Muscle of leg (tissue), 16 donors: ENCODE data around the gene NSMCE4A. TPM values are rescaled to one million over a fixed set of nuclear protein-coding genes. Genes with fewer than 3 reads are reported as not detected.
"Not testable (repeated sequence)": the region's sequence is repeated elsewhere in the genome, so short reads cannot be mapped to it uniquely, and the experiment has no call there.

Experiments used
- DNase-seq: peaks from one replicate; pipeline ENCODE4 v3.0.0; 2013
- H3K27ac ChIP-seq: one replicate; pipeline ENCODE4 v1.5.1; 2013; ENCODE audit warnings: mild to moderate bottlenecking, low read length, control low read depth
- H3K27me3 ChIP-seq: one replicate; pipeline ENCODE4 v1.6.1; 2013; ENCODE audit warnings: low read length; ENCODE audit not compliant: control insufficient read depth, insufficient read depth
- H3K36me3 ChIP-seq: one replicate; pipeline ENCODE4 v1.6.1; 2013; ENCODE audit warnings: low read length; ENCODE audit not compliant: control insufficient read depth, insufficient read depth
- H3K4me1 ChIP-seq: one replicate; pipeline ENCODE4 v1.6.1; 2013; ENCODE audit warnings: low read length; ENCODE audit not compliant: control insufficient read depth, insufficient read depth
- H3K4me3 ChIP-seq: one replicate; pipeline ENCODE4 v1.5.1; 2013; ENCODE audit warnings: low read length, control low read depth
- H3K9me3 ChIP-seq: replicated peaks from 2 replicates; pipeline ENCODE4 v1.6.1; 2013; ENCODE audit warnings: low read depth, low read length; ENCODE audit not compliant: control insufficient read depth
- WGBS: methylation state at CpG from one replicate; pipeline ENCODE4 v1.1.5; 2013; ENCODE audit warnings: missing lambda C conversion rate; ENCODE audit not compliant: insufficient coverage; 5-methylcytosine and 5-hydroxymethylcytosine counted together
- long read RNA-seq, 11 donors: transcript quantifications; one replicate each; lab custom pipeline, GENCODE V29; 2026
- polyA plus RNA-seq, 8 donors: library from polyadenylated mRNA; unstranded; fragments of 120-200 nt; gene quantifications; one replicate each; pipeline versions ENCODE4 v1.2.1 to v1.2.3, GENCODE V29; 2013; ENCODE audit warnings: inconsistent platforms in 1 of 8, low replicate concordance in 1 of 8; ENCODE audit not compliant: insufficient read length in 8 of 8, insufficient read depth in 1 of 8
- total RNA-seq: library from RNA; stranded (reverse); fragments of 120-200 nt; gene quantifications from one replicate; pipeline ENCODE4 v1.2.4, GENCODE V29; 2013

Gene NSMCE4A, protein sequence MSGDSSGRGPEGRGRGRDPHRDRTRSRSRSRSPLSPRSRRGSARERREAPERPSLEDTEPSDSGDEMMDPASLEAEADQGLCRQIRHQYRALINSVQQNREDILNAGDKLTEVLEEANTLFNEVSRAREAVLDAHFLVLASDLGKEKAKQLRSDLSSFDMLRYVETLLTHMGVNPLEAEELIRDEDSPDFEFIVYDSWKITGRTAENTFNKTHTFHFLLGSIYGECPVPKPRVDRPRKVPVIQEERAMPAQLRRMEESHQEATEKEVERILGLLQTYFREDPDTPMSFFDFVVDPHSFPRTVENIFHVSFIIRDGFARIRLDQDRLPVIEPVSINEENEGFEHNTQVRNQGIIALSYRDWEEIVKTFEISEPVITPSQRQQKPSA
- total RNA-seq: 45.8 TPM
- 10 to 100 TPM; 34.8 to 46.6 (median 41.5) TPM for polyA plus RNA-seq
- long read RNA-seq, donor 1, transcript NSMCE4A-202 (11 exons, 1,394 nt): major isoform, 6 of 7 reads
- long read RNA-seq, donor 1, partial matches to known transcripts: 0 of 7 reads
- long read RNA-seq, donor 1, other reads (novel, unspliced or antisense): 0 of 7 reads
- long read RNA-seq, donor 2, transcript NSMCE4A-202 (11 exons, 1,394 nt): major isoform, 5 of 5 reads
- long read RNA-seq, donor 2, partial matches to known transcripts: 0 of 5 reads
- long read RNA-seq, donor 2, other reads (novel, unspliced or antisense): 0 of 5 reads
- long read RNA-seq, donor 3, transcript NSMCE4A-202 (11 exons, 1,394 nt): major isoform, 14 of 15 reads
- long read RNA-seq, donor 3, partial matches to known transcripts: 0 of 15 reads
- long read RNA-seq, donor 3, other reads (novel, unspliced or antisense): 0 of 15 reads
- long read RNA-seq, donor 4, transcript NSMCE4A-202 (11 exons, 1,394 nt): major isoform, 9 of 11 reads
- long read RNA-seq, donor 4, partial matches to known transcripts: 0 of 11 reads
- long read RNA-seq, donor 4, other reads (novel, unspliced or antisense): 0 of 11 reads
- long read RNA-seq, donor 5, transcript NSMCE4A-202 (11 exons, 1,394 nt): major isoform, 28 of 34 reads
- long read RNA-seq, donor 5, partial matches to known transcripts: 0 of 34 reads
- long read RNA-seq, donor 5, other reads (novel, unspliced or antisense): 0 of 34 reads
- long read RNA-seq, donor 6, transcript NSMCE4A-202 (11 exons, 1,394 nt): major isoform, 26 of 40 reads
- long read RNA-seq, donor 6, partial matches to known transcripts: 7 of 40 reads
- long read RNA-seq, donor 6, other reads (novel, unspliced or antisense): 0 of 40 reads
- long read RNA-seq, donor 7, transcript NSMCE4A-202 (11 exons, 1,394 nt): major isoform, 15 of 16 reads
- long read RNA-seq, donor 7, partial matches to known transcripts: 0 of 16 reads
- long read RNA-seq, donor 7, other reads (novel, unspliced or antisense): 0 of 16 reads
- long read RNA-seq, donor 8, transcript NSMCE4A-202 (11 exons, 1,394 nt): major isoform, 6 of 15 reads
- long read RNA-seq, donor 8, partial matches to known transcripts: 5 of 15 reads
- long read RNA-seq, donor 8, other reads (novel, unspliced or antisense): 0 of 15 reads
- long read RNA-seq, donor 9, transcript NSMCE4A-202 (11 exons, 1,394 nt): major isoform, 10 of 15 reads
- long read RNA-seq, donor 9, partial matches to known transcripts: 0 of 15 reads
- long read RNA-seq, donor 9, other reads (novel, unspliced or antisense): 0 of 15 reads
- long read RNA-seq, donor 10, transcript NSMCE4A-202 (11 exons, 1,394 nt): major isoform, 17 of 31 reads
- long read RNA-seq, donor 10, partial matches to known transcripts: 10 of 31 reads
- long read RNA-seq, donor 10, other reads (novel, unspliced or antisense): 0 of 31 reads
- long read RNA-seq, donor 11, transcript NSMCE4A-202 (11 exons, 1,394 nt): major isoform, 12 of 16 reads
- long read RNA-seq, donor 11, partial matches to known transcripts: 0 of 16 reads
- long read RNA-seq, donor 11, other reads (novel, unspliced or antisense): 0 of 16 reads

GRCh38 chr10:121974535-121975294, at the start of gene NSMCE4A:
Gene NSMCE4A, minus strand, starts transcription at chr10:121975217. Its CDS starts 52 bp downstream, at chr10:121975165.
- H3K36me3 ChIP-seq: peaks cover 13% of the 10 kb centered on the region
- no peaks in the 10 kb centered on the region for H3K9me3 ChIP-seq
- H3K27ac ChIP-seq: peak within 1 kb of the TSS; percentile 89
- H3K27me3 ChIP-seq: no peaks in the 10 kb centered on the region
- peak; percentile 89 for DNase-seq
- under 1% methylated on average over 101 of the region's 101 CpGs for WGBS
- H3K4me1 ChIP-seq: peaks cover 14% of the 10 kb centered on the region
- peak within 1 kb of the TSS; percentile 76 for H3K4me3 ChIP-seq

DNA sequence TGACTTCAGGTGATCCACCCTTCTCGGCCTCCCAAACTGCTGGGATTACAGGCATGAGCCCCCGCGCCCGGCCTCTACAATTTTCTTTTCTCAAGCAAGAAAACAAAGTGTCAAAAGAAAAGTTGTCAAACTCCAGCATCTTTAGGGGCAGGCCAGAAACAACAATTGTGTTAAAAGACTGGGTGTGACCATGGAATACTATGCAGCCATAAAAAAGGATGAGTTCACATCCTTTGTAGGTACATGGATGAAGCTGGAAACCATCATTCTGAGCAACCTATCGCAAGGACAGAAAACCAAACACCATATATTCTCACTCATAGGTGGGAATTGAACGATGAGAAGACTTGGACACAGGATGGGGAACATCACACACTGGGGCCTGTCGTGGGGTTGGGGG, 48.2 kb upstream of the NSMCE4A start:
- H3K27ac ChIP-seq, H3K4me3 ChIP-seq, H3K9me3 ChIP-seq, DNase-seq, H3K36me3 ChIP-seq: not testable (repeated sequence)
- WGBS: 83% methylated on average over 1 of the region's 7 CpGs
- Histone ChIP-seq H3K4me1 (peaks cover 20% of the 10 kb centered on the region), H3K27me3 (peaks cover 12% of the 10 kb centered on the region)

GRCh38 chr10:122022276-122022675, 47.3 kb upstream of the NSMCE4A start:
- Histone ChIP-seq H3K27me3 (peaks cover 12% of the 10 kb centered on the region), H3K4me1 (peaks cover 20% of the 10 kb centered on the region), H3K36me3 (no peaks in the 10 kb centered on the region), H3K9me3 (no peaks in the 10 kb centered on the region), H3K4me3 (no peak overlapping the region), H3K27ac (no peak overlapping the region)
- no peak for DNase-seq
- no CpG with 5 or more reads among the region's 4 CpGs for WGBS

DNA sequence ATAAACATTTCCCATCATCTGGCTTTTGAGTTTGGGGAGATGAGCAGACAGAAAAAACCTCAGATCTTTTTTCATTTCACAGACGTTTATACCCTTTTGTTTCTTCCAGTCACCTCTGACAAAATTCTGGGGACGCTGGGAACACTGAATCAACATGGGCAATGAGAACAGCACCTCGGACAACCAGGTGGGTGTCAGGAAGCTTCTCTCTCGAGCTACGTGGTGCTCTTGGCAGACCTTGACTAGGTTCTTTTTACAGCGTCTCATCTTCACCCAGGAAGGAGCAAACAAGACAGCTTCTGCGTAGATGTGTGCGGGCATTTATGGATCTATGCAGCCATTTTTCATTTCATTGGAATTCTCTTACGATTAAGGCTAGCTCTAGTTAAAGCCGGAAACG, 46.8 kb upstream of the NSMCE4A start:
- no peak for DNase-seq
- H3K36me3 ChIP-seq: no peaks in the 10 kb centered on the region
- no peak overlapping the region for H3K4me3 ChIP-seq
- H3K4me1 ChIP-seq: peaks cover 20% of the 10 kb centered on the region
- peak overlapping the region; percentile 24 for H3K27ac ChIP-seq
- H3K27me3 ChIP-seq: peaks cover 16% of the 10 kb centered on the region
- H3K9me3 ChIP-seq: no peaks in the 10 kb centered on the region
- WGBS: 32% methylated on average over 6 of the region's 11 CpGs

DNA sequence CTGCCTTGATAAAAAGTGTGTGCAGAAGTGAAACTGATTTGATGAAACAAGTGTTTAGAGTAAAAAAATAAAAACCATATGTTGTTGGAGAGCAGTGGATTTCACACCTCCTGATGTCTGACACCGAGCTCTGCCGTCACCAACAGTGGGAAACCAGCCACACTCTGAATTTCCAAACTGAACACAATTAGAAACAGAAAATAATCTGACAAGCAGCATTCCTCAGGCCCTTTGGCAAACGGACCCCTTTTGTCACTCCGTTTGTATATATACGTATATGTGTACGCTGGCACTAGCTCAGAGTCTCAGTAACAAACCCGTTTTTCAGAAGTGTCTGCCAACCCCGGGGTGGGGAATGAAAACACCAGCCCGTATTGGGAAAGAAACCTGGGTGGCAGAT, 46.4 kb upstream of the NSMCE4A start:
- Histone ChIP-seq H3K4me1 (peaks cover 20% of the 10 kb centered on the region), H3K4me3 (no peak overlapping the region), H3K9me3 (no peaks in the 10 kb centered on the region), H3K27ac (peak overlapping the region; percentile 13), H3K27me3 (peaks cover 16% of the 10 kb centered on the region), H3K36me3 (no peaks in the 10 kb centered on the region)
- DNase-seq: peak; percentile 81
- no CpG with 5 or more reads among the region's 9 CpGs for WGBS

- H3K4me1 ChIP-seq: peaks cover 20% of the 10 kb centered on the region
- H3K9me3 ChIP-seq: no peaks in the 10 kb centered on the region
- 80% methylated on average over 2 of the region's 6 CpGs for WGBS
- peaks cover 16% of the 10 kb centered on the region for H3K27me3 ChIP-seq
- H3K4me3 ChIP-seq: no peak overlapping the region
- no peaks in the 10 kb centered on the region for H3K36me3 ChIP-seq
- H3K27ac ChIP-seq: no peak overlapping the region
- no peak for DNase-seq
Measured at GRCh38 chr10:122020226-122020625, 45.2 kb upstream of the NSMCE4A start.

DNA sequence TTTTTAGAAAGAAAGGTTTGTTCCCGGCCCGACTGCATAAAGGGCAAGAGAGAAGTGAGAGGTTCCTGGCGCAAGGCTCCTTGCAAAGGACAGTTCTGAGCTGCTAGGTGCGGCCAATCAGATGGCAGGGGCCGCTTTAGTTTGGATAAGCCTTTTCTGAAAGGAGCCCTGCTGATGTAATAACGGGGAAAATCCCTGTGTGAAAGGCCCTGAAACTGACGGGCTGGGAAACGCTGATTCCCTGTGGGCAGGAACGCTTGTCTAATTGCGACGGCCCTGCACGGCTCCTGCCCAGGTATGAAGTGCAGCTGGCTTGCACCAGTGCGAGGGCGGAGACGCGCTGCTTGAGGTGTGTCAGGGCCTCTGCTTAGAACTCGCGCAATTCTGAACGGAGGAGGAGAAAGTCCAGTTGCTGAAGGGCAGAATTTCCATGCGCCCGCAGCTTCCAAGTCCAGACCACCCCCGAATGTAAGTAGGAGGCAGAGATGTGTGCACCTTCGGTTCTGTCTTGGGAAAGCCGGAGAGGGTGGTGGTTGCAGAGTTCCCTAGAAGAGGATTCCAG, 44.5 kb upstream of the NSMCE4A start:
- H3K4me1 ChIP-seq: peaks cover 20% of the 10 kb centered on the region
- H3K9me3 ChIP-seq: no peaks in the 10 kb centered on the region
- DNase-seq: no peak
- H3K27me3 ChIP-seq: peaks cover 16% of the 10 kb centered on the region
- H3K36me3 ChIP-seq: no peaks in the 10 kb centered on the region
- 36% methylated on average over 22 of the region's 24 CpGs for WGBS
- H3K4me3 ChIP-seq: no peak overlapping the region
- H3K27ac ChIP-seq: no peak overlapping the region

DNA sequence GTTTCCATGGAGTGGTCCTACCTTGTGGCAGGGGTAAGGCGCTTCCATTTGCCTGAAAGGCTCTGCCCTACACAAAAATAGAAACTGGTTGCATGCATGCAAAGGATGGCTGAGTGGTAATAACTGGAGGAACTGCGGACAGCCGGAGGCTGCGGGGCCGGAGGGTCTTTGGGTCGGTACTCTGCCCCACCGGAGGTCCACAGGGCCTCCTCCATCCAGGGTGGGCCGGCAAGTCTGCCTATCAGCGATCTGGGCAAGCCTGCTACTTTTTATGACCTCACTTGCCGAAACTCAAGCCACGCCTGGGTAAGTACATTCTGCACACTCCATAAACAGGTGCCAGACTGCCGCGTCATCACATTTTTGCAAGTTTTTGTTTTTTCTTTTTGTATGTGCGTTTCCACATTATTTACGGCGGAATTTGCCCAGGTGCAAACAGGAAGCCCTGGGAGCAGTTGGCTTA, 44.0 kb upstream of the NSMCE4A start:
- H3K9me3 ChIP-seq: no peaks in the 10 kb centered on the region
- peaks cover 20% of the 10 kb centered on the region for H3K4me1 ChIP-seq
- WGBS: 46% methylated on average over 6 of the region's 16 CpGs
- H3K4me3 ChIP-seq: no peak overlapping the region
- H3K27me3 ChIP-seq: peaks cover 16% of the 10 kb centered on the region
- peak overlapping the region; percentile 17 for H3K27ac ChIP-seq
- no peaks in the 10 kb centered on the region for H3K36me3 ChIP-seq
- peak; percentile 37 for DNase-seq
